HEK293 (cell line): ENCODE results near the gene KCNK2.

Source experiments
- CTCF ChIA-PET: fragments of 350-600 bp; formaldehyde crosslinking; extraction: SDS; loops from one replicate; lab custom pipeline; 2021; ENCODE audit warnings: antibody characterized with exemption; lab: Yijun Ruan, JAX
- POLR2A ChIA-PET: fragments of 300-600 bp; formaldehyde crosslinking; extraction: SDS; loops from one replicate; lab custom pipeline; 2020; ENCODE audit warnings: antibody characterized with exemption, inconsistent platforms; lab: Yijun Ruan, JAX
- H3K27ac ChIP-seq: fragments of 200-500 bp; sonication (Bioruptor generic); 2 replicates; pipeline ENCODE4 v1.5.1; 2014; ENCODE audit warnings: low read depth, low read length, control low read depth, inconsistent platforms; ENCODE audit errors: extremely low read depth
- H3K36me3 ChIP-seq, 2 experiments: fragments of 200-500 bp in 1 of 2; sonication (Bioruptor generic) in 1 of 2; 1 replicate in 1 of 2; 2 replicates in 1 of 2; pipeline ENCODE4 v1.5.1; 2014 to 2017; ENCODE audit warnings: inconsistent platforms in 2 of 2, low read length in 2 of 2; ENCODE audit not compliant: control insufficient read depth in 2 of 2, insufficient read depth in 1 of 2
- H3K4me1 ChIP-seq: fragments of 200-500 bp; sonication (Bioruptor generic); 2 replicates; pipeline ENCODE4 v1.5.1; 2014; ENCODE audit warnings: mild to moderate bottlenecking, low read length, inconsistent platforms; ENCODE audit not compliant: control insufficient read depth, insufficient read depth
- H3K4me3 ChIP-seq: 2 replicates; pipeline ENCODE4 v1.5.1; 2011; ENCODE audit warnings: low read depth, mild to moderate bottlenecking, control low read depth, low read length, moderate library complexity
- H3K9me3 ChIP-seq: fragments of 200-500 bp; sonication (Bioruptor generic); 2 replicates; pipeline ENCODE4 v1.5.1; 2014; ENCODE audit warnings: low read depth, low read length, inconsistent platforms; ENCODE audit not compliant: control insufficient read depth, insufficient read depth
- FEZF1 ChIP-seq: fragments of 450-650 bp; formaldehyde crosslinking; IDR thresholded peaks from 2 replicates; pipeline ENCODE4 v1.5.1; 2016; ENCODE audit warnings: missing biosample characterization, missing genetic modification characterization
- KLF7 ChIP-seq: fragments of 450-650 bp; formaldehyde crosslinking; IDR thresholded peaks from 2 replicates; pipeline ENCODE4 v1.5.1; 2016; ENCODE audit warnings: missing biosample characterization, missing genetic modification characterization, borderline replicate concordance
- SP2 ChIP-seq: fragments of 450-650 bp; formaldehyde crosslinking; IDR thresholded peaks from 2 replicates; pipeline ENCODE4 v1.5.1; 2016; ENCODE audit warnings: missing biosample characterization, missing genetic modification characterization
- ZNF148 ChIP-seq: fragments of 450-650 bp; formaldehyde crosslinking; IDR thresholded peaks from 2 replicates; pipeline ENCODE4 v1.5.0; 2017; ENCODE audit warnings: missing biosample characterization, missing genetic modification characterization, borderline replicate concordance
- ZNF214 ChIP-seq: fragments of 450-650 bp; formaldehyde crosslinking; IDR thresholded peaks from 2 replicates; pipeline ENCODE4 v1.5.1; 2017; ENCODE audit warnings: missing biosample characterization, mild to moderate bottlenecking, missing genetic modification characterization, borderline replicate concordance
- ZNF391 ChIP-seq: fragments of 450-650 bp; formaldehyde crosslinking; IDR thresholded peaks from 2 replicates; pipeline ENCODE4 v1.5.1; 2016; ENCODE audit warnings: low read depth, missing biosample characterization, missing genetic modification characterization, borderline replicate concordance
- ZNF529 ChIP-seq: fragments of 450-650 bp; formaldehyde crosslinking; IDR thresholded peaks from 2 replicates; pipeline ENCODE4 v1.5.1; 2017; ENCODE audit warnings: missing genetic modification characterization, missing biosample characterization; ENCODE audit not compliant: insufficient replicate concordance
- ZNF549 ChIP-seq: fragments of 450-650 bp; IDR thresholded peaks from 2 replicates; pipeline ENCODE4 v1.5.1; 2018; ENCODE audit warnings: missing biosample characterization, missing genetic modification characterization, mild to moderate bottlenecking, inconsistent platforms, moderate library complexity
- ZNF596 ChIP-seq: fragments of 450-650 bp; IDR thresholded peaks from 2 replicates; pipeline ENCODE4 v1.5.0; 2018; ENCODE audit warnings: missing biosample characterization, mild to moderate bottlenecking, missing genetic modification characterization, moderate library complexity
- ZNF610 ChIP-seq: fragments of 450-650 bp; formaldehyde crosslinking; IDR thresholded peaks from 2 replicates; pipeline ENCODE4 v1.5.1; 2016; ENCODE audit warnings: missing biosample characterization, missing genetic modification characterization, borderline replicate concordance
- ZNF660 ChIP-seq: fragments of 450-650 bp; IDR thresholded peaks from 2 replicates; pipeline ENCODE4 v1.5.1; 2018; ENCODE audit warnings: missing biosample characterization, mild to moderate bottlenecking, missing genetic modification characterization
- ZNF76 ChIP-seq: fragments of 450-650 bp; formaldehyde crosslinking; IDR thresholded peaks from 2 replicates; pipeline ENCODE4; 2016; ENCODE audit warnings: low read depth, missing biosample characterization, missing genetic modification characterization, borderline replicate concordance
- ZSCAN23 ChIP-seq: fragments of 450-650 bp; formaldehyde crosslinking; IDR thresholded peaks from 2 replicates; pipeline ENCODE4 v1.5.1; 2016; ENCODE audit warnings: missing biosample characterization, missing genetic modification characterization
- TF ChIP-seq, protein P1 (sequence below): fragments of 450-650 bp; formaldehyde crosslinking; IDR thresholded peaks from 2 replicates; pipeline ENCODE4 v1.5.1; 2017; ENCODE audit warnings: missing biosample characterization, missing genetic modification characterization
- TF ChIP-seq, protein P2 (sequence below): fragments of 450-650 bp; formaldehyde crosslinking; conservative IDR thresholded peaks from 2 replicates; pipeline ENCODE4 v1.5.1; 2016; ENCODE audit warnings: low read depth, missing biosample characterization, missing genetic modification characterization
- TF ChIP-seq, protein P3 (sequence below): fragments of 450-650 bp; formaldehyde crosslinking; IDR thresholded peaks from 2 replicates; pipeline ENCODE4 v1.5.1; 2016; ENCODE audit warnings: missing biosample characterization, missing genetic modification characterization

The KCNK2 gene

DNA sequence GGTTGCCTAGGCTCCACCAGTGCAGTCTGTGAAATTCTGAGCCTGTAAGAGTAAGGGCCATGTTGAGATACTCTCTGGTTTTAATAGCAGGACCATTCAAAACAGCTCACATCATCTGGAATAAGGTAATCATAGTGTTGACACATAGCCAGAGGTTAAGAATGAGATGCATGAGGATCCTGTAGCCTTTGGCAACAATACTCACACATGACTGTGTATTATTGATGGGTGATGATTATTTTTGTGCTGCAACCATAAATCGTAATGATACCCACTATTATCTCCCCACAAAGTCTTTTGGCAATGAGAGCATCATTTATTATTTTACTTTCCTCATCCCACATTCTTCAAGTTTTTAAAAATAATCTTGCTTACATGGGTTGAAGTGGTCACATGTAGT lies 35.5 kb downstream of the KCNK2 start (continued):
- TF ChIP-seq, protein P1, sequence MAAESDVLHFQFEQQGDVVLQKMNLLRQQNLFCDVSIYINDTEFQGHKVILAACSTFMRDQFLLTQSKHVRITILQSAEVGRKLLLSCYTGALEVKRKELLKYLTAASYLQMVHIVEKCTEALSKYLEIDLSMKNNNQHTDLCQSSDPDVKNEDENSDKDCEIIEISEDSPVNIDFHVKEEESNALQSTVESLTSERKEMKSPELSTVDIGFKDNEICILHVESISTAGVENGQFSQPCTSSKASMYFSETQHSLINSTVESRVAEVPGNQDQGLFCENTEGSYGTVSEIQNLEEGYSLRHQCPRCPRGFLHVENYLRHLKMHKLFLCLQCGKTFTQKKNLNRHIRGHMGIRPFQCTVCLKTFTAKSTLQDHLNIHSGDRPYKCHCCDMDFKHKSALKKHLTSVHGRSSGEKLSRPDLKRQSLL (tag by site-specific recombination) = no peak
- TF ChIP-seq ZNF148 (tag by site-specific recombination) (no peak), ZNF660 (no peak), ZNF76 (tag by site-specific recombination) (no peak), ZNF391 (tag by site-specific recombination) (no peak), FEZF1 (tag by site-specific recombination) (no peak)
- TF ChIP-seq, protein P2, sequence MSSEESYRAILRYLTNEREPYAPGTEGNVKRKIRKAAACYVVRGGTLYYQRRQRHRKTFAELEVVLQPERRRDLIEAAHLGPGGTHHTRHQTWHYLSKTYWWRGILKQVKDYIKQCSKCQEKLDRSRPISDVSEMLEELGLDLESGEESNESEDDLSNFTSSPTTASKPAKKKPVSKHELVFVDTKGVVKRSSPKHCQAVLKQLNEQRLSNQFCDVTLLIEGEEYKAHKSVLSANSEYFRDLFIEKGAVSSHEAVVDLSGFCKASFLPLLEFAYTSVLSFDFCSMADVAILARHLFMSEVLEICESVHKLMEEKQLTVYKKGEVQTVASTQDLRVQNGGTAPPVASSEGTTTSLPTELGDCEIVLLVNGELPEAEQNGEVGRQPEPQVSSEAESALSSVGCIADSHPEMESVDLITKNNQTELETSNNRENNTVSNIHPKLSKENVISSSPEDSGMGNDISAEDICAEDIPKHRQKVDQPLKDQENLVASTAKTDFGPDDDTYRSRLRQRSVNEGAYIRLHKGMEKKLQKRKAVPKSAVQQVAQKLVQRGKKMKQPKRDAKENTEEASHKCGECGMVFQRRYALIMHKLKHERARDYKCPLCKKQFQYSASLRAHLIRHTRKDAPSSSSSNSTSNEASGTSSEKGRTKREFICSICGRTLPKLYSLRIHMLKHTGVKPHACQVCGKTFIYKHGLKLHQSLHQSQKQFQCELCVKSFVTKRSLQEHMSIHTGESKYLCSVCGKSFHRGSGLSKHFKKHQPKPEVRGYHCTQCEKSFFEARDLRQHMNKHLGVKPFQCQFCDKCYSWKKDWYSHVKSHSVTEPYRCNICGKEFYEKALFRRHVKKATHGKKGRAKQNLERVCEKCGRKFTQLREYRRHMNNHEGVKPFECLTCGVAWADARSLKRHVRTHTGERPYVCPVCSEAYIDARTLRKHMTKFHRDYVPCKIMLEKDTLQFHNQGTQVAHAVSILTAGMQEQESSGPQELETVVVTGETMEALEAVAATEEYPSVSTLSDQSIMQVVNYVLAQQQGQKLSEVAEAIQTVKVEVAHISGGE (tag by site-specific recombination) = no peak

GRCh38 chr1:215119056-215119455 lies 36.5 kb downstream of the KCNK2 start:
- Histone ChIP-seq H3K36me3 (no peaks in the 10 kb centered on the region), H3K4me1 (no peaks in the 10 kb centered on the region), H3K9me3 (no peaks in the 10 kb centered on the region), H3K27ac (no peak overlapping the region), H3K4me3 (no peak overlapping the region)
- ChIA-PET POLR2A (no interaction called here), CTCF (no interaction called here)
- TF ChIP-seq ZSCAN23 (tag by site-specific recombination) = no peak
- no peak for TF ChIP-seq ZNF549 (tag by site-specific recombination)
- TF ChIP-seq ZNF214 (tag by site-specific recombination) = no peak
- no peak for TF ChIP-seq ZNF596 (tag by site-specific recombination)
- no peak for TF ChIP-seq SP2 (tag by site-specific recombination)
- TF ChIP-seq ZNF610 (tag by site-specific recombination) = no peak
- no peak for TF ChIP-seq ZNF529 (tag by site-specific recombination)
- no peak for TF ChIP-seq KLF7
- TF ChIP-seq, protein P3, sequence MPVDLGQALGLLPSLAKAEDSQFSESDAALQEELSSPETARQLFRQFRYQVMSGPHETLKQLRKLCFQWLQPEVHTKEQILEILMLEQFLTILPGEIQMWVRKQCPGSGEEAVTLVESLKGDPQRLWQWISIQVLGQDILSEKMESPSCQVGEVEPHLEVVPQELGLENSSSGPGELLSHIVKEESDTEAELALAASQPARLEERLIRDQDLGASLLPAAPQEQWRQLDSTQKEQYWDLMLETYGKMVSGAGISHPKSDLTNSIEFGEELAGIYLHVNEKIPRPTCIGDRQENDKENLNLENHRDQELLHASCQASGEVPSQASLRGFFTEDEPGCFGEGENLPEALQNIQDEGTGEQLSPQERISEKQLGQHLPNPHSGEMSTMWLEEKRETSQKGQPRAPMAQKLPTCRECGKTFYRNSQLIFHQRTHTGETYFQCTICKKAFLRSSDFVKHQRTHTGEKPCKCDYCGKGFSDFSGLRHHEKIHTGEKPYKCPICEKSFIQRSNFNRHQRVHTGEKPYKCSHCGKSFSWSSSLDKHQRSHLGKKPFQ (tag by site-specific recombination) = no peak
